ENCODE data around the gene CUX1.
"Not testable (repeated sequence)": the region's sequence is repeated elsewhere in the genome, so short reads cannot be mapped to it uniquely, and the experiment has no call there.

CUX1 gene

DNA sequence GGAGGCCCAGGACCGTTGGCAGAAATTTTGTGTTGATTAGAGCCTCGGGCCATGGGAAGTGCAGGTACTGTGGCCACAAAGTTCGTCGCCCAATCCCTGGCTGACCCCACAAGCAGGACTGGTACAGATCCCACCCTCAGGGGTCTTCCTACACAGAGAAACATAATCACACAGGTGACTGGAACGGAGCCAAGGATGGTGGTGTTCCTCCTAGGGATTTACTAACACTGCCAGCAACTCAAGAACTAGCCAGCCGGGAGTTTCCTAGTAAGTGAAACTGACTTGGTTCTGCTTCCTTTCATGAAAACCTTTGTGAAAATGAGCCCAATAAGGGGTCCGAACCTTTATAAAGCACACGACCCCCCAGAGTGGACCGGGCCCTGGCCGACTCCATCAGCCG is 5.7 kb downstream of the CUX1 start:
- DNase-seq (ENCODE audit: low read depth in 2 of 2), result no peak

DNA sequence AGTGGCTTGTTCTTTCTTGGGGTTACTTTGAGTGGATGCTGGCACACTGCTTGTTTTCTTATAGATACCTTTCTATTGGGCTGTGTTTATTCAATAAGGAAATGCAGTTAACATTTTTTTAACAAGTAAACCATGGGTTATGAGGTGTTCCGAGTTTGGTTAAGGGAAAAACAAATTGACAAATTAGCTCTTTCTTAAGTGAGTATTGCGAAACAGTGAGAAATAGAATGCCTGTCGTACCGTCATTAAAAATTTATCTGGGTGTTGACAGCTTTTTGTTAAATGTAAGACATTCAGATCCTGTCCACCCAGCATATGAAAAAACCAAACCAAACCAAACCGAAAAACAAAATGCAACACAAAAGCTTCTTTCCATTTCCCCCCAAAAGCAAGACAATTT is 6.2 kb downstream of the CUX1 start:
- DNase-seq (ENCODE audit: low read depth in 2 of 2), result no peak

DNA sequence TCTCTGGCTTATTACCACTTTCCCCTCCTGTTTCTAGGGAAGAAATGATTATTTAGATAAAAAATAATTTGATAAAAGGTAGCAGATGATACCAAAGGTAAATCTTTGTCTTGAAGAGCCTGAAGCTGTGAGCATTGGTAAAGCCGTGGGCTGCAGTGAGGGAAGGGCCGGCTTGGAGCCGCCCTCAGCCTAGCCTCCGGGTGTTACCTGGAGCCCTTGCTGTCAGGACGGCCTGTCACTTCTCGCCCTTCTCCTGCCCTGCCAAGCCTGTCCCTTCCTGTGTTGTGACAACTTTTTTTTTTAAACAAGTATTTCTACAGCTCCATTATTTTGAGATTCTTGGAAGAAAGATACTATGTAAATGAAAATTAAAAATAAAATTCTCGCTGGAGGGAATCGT is 7.0 kb downstream of the CUX1 start:
- no peak for DNase-seq (ENCODE audit: low read depth in 2 of 2)

GRCh38 chr7:101826081-101826835 is 8.8 kb downstream of the CUX1 start:
- DNase-seq (ENCODE audit: low read depth in 2 of 2), result no peak

GRCh38 chr7:101828301-101829020 is 11.0 kb downstream of the CUX1 start:
- no peak for DNase-seq (ENCODE audit: low read depth in 2 of 2)

DNA sequence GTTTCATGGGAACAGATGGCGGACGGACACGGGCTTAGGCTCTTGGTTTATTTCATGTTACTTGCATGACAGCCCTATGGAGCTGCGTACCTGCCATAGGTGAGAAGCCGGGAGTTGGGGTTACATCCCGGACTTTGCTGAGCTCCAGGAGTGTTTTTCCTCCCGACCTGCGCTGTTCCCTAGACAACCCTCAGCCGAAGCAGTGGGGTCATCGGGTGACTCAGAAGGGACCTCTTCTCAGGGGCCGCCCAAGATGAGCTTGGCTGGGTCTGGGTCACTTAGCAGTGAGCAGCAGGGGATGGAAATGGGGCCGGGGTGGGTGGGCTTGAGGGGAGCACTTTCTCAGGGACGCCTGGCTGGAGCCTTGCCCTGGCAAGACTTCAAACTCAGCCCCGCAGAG is 11.9 kb downstream of the CUX1 start:
- no peak for DNase-seq (ENCODE audit: low read depth in 2 of 2)

- DNase-seq (ENCODE audit: low read depth in 2 of 2), result no peak
Measured at GRCh38 chr7:101829821-101830220, 12.4 kb downstream of the CUX1 start.

GRCh38 chr7:101831396-101831795 is 14.0 kb downstream of the CUX1 start:
- not testable (repeated sequence) for DNase-seq (ENCODE audit: low read depth in 2 of 2)

DNA sequence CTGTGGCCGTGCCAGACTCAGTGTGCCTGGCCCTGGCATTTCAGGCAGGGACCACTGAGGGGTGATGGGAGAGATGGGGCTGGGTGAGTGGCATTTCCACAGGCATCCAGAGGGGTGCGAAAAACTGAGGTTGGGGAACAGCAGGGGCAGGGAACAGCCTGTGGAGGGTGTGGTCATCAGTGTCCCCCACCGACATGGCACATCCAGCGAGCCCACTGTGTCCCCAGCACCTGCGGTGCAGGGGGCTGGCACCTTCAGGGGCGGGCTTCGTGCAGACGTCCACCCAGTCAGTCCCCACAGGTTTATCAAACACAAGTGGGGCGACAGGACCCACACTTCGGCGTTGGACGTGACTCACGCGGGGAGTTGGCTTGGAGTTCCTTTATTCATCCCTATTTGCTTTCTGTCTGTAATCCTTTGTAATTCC is 14.8 kb downstream of the CUX1 start:
- DNase-seq (ENCODE audit: low read depth in 2 of 2), result no peak

DNA sequence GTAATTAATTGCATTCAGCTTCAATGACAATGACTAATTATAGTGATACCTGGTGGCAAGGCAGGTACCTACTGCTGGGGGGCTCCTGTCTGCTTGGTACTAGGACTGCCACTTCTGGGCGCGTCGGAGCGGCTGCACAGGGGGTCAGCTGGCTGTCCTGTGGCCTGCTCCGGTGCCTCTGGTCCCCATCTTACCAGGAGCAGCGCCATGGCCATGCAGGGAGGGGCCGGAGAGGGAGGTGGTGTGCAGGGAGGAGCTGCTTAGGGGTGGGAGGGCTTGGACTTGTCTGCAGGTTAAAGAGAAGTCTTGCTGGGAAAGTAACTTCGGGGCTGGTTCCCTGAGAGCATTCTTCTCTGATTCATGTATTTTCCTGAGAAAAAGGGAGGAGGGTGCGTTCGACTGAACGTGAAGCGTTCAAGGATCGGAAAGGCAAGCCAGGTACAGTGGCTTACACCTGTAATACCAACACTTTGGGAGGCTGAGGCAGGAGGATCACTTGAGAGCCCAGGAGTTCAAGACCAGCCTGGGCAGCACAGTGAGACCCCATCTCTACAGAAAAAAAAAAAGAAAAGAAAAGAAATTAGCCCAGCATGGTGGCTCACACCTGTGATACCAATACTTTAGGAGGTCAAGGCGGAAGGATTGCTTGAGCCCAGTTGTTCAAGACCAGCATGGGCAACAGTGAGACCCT is 15.4 kb downstream of the CUX1 start:
- no peak for DNase-seq (ENCODE audit: low read depth in 2 of 2)

DNA sequence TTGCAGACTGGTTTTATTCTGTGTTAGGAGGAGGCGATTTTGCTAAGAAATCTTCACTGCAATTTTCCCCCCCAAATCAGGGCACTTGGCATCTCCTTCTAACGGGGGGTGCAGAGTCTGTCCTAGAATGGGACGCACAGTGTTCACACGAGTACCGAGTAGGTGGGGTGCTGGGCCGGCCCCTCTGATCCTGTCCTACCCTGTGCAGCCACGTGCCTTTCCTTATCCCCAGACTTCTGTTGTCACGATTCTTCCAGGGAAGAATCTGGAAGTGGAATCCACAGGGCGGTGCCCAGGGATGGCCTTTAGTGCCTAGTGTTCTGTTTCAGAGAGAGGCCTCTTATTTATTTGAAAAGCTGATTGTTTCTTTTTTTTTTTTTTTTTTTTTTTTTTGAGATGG is 16.4 kb downstream of the CUX1 start:
- no peak for DNase-seq (ENCODE audit: low read depth in 2 of 2)

DNA sequence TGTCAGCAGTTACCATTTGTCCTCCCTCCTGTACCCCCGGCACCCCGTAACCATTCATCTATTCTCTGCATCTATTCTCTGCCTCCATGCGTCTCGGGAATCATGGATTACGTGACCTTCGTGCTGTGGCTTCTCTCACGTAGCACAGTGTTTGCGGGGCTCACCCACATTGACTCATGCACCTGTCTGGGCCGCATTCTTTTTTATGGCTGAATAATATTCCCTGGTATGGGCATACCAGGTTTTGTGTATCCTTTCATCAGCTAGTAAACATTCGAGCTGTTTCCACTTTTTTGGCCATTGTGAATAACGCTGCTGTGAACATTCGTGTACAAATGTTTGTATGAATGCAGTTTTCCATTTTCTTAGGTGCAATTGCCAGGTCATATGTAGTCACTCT is 17.7 kb downstream of the CUX1 start:
- DNase-seq (ENCODE audit: low read depth in 2 of 2), result no peak

GRCh38 chr7:101837433-101837832 is 20.0 kb downstream of the CUX1 start:
- DNase-seq (ENCODE audit: low read depth in 2 of 2), result not testable (repeated sequence)

- no peak for DNase-seq (ENCODE audit: low read depth in 2 of 2)
Measured at GRCh38 chr7:101838837-101839483, 21.5 kb downstream of the CUX1 start.

DNA sequence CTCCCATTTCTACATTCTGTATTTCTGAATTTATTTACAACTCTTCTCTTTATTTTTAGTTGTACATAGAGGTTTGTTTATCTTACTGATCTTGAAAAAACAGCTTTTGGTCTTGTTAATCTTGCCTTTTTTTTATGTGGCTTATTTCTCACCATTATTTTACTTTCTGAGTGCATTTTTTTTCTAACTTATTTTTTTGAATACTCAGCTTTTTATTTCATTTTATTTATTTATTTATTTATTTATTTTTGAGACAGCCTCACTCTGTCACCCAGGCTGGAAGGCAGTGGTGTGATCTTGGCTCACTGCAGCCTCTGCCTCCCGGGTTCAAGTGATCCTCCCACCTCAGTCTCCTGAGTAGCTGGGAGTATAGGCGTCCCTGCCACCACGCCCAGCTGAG is 23.9 kb downstream of the CUX1 start:
- no peak for DNase-seq (ENCODE audit: low read depth in 2 of 2)

GRCh38 chr7:101843293-101844271 is 26.2 kb downstream of the CUX1 start:
- DNase-seq (ENCODE audit: low read depth in 2 of 2), result no peak

DNA sequence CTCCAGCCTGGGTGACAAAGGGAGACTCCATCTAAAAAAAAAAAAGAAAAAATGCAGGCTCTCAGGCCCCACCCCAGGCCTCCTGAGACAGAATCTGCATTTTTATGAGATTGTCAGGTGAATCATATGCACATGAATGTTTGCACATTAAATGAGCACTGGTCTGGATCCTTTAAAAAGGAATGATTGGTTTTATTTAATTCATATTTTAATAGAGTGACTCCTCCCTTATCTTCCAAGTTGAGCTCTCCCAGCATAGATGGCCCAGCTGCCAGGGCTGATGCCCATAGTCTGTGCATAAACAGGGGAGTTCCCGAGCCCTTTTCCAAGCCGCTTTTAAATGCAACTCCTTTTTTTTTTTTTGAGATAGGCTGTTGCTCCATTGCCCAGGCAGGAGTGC is 28.5 kb downstream of the CUX1 start:
- no peak for DNase-seq (ENCODE audit: low read depth in 2 of 2)

GRCh38 chr7:101846800-101847538 is 29.5 kb downstream of the CUX1 start:
- DNase-seq (ENCODE audit: low read depth in 2 of 2), result no peak

DNA sequence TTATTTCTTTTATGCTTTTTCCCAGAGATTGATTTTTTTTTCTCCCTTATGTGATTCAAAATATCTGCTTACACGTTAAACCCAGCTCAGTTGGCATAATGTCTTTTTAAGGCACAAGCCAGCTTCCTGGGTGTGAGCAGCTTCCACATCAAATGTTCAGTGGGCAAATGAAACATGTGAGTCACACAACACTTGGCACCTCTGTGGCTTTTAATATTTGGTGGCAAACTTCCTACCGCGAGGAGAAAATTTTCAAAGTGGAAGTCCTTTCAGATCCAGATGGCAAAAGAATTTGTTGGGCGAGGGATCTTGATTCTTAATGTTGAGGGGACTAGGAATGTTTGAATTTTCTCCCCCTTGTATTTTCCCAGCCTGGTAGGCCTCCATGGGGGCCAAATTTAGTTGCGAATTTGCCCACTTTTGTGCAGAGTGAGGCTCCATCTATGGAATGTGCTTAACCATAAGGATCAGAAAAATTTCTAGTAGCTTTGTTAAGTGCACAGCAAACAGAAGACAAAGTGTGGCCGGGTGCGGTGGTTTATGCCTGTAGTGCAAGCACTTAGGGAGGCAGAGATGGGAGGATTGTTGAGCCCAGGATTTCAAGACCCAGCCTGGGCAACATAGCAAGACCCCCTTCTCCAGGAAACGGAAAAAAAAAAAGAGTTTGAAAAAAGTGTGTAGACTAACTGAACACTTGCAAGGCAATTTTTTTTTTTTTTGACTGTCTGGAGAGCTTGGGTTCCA is 31.0 kb downstream of the CUX1 start:
- DNase-seq (ENCODE audit: low read depth in 2 of 2), result no peak

- DNase-seq (ENCODE audit: low read depth in 2 of 2), result not testable (repeated sequence)
Measured at GRCh38 chr7:101849314-101849713, 31.9 kb downstream of the CUX1 start.

Data from stimulated activated CD8-positive, alpha-beta memory T cell treated with anti-CD3 and anti-CD28 coated beads, Interleukin-7, amount 100 ng/mL, for 1 hour (primary cell).